Adrenal gland (tissue), 12 donors: ENCODE measurements around the gene MYO1E. TPM values are rescaled to one million over a fixed set of nuclear protein-coding genes. Genes with fewer than 3 reads are reported as not detected.

Experiments
- DNase-seq, 7 donors: peaks; one replicate each; pipeline ENCODE4 v3.0.0-alpha.2; 2019 to 2020
- H3K27ac ChIP-seq, 5 donors: fragments of 200-600 bp; sonication (generic) in 4 of 5; 1 replicate in 3 of 5; 2 replicates in 2 of 5; pipeline versions ENCODE4 v1.5.1 to v1.8.0; 2016 to 2020; ENCODE audit warnings: mild to moderate bottlenecking in 1 of 5
- H3K27me3 ChIP-seq: fragments of 200-600 bp; 2 replicates; pipeline ENCODE4 v1.8.0; 2021
- H3K36me3 ChIP-seq, 2 donors: fragments of 200-600 bp; replicated peaks in 1 of 2; 1 replicate in 1 of 2; 2 replicates in 1 of 2; pipeline versions ENCODE4 v1.5.1 to v1.8.0; 2018 to 2022
- H3K4me1 ChIP-seq, 2 donors: fragments of 200-600 bp; replicated peaks in 1 of 2; 1 replicate in 1 of 2; 2 replicates in 1 of 2; pipeline versions ENCODE4 v1.5.1 to v1.8.0; 2018 to 2021
- H3K4me3 ChIP-seq, 4 donors: fragments of 200-600 bp; sonication (generic) in 3 of 4; one replicate each; pipeline ENCODE4 v1.5.1; 2016 to 2018
- H3K9me3 ChIP-seq, 3 donors: fragments of 200-600 bp; sonication (generic) in 1 of 3; replicated peaks in 1 of 3; 1 replicate in 2 of 3; 2 replicates in 1 of 3; pipeline versions ENCODE4 v1.5.1 to v1.8.0; 2016 to 2021
- CTCF ChIP-seq, 6 experiments: fragments of 450-650 bp in 4 of 6; fragments of 200-600 bp in 2 of 6; sonication (generic) in 1 of 6; IDR thresholded peaks; 1 replicate in 5 of 6; 2 replicates in 1 of 6; pipeline versions ENCODE4 v1.5.1 to v1.8.0; 2016 to 2021; ENCODE audit warnings: antibody characterized with exemption in 6 of 6, mild to moderate bottlenecking in 2 of 6, moderate library complexity in 1 of 6
- POLR2A ChIP-seq, 2 donors: fragments of 450-650 bp; IDR thresholded peaks; one replicate each; pipeline ENCODE4 v1.6.1; 2017; ENCODE audit warnings: antibody characterized with exemption in 2 of 2, mild to moderate bottlenecking in 2 of 2, moderate library complexity in 1 of 2
- WGBS, 4 donors: extraction: QIAGEN DNeasy Blood & Tissue Kit in 2 of 4; methylation state at CpG; one replicate each; pipeline versions ENCODE4 v1.1.5 to v1.1.7; 2013 to 2017; 5-methylcytosine and 5-hydroxymethylcytosine counted together
- intact Hi-C, 2 donors: fragments of 100-400 bp; cut with DNase I; formaldehyde crosslinking; loops; one replicate each; pipeline versions ENCODE4 v1.14.1 to v1.15.0; 2022 to 2023
- polyA plus RNA-seq, 3 donors: library from polyadenylated mRNA; stranded (reverse); fragments of 200-250 nt in 2 of 3; fragments of 350-450 nt in 1 of 3; fragmentation: Illumina TruSeq in 1 of 3; extraction: RNeasy Lipid Tissue Mini Kit (QIAGEN cat#74804) in 1 of 3; gene quantifications; one replicate each; pipeline ENCODE4 v1.2.3, GENCODE V29; 2013 to 2014
- total RNA-seq, 9 donors: library from RNA; depleted of rRNA in 4 of 9; stranded (reverse); fragments of >200 nt in 4 of 9; fragments of 120-200 nt in 1 of 9; fragmentation: NEBNext Ultra II Directional in 1 of 9; extraction: Animal tissue kit (Norgen Biotek cat#: 25700) in 1 of 9; gene quantifications; one replicate each; pipeline versions ENCODE4 v1.1.0 to v1.2.4, GENCODE V29; 2013 to 2023
- donor health status: healthy with polysubstance abuse.
- donor health status: Bipolar disorder and iron deficiency.
- donor health status: DM: yes; HTN: yes; CAD: no.
- donor health status: DM: no; HTN: no; CAD: no.
- donor health status: DM: no; HTN: no; CAD: no.
- donor health status: DM: yes; HTN: yes; CAD: no.

Gene MYO1E
- total and polyA plus RNA-seq, 12 donors: 11.9 to 50.8 (median 26.0) TPM

GRCh38 chr15:59400103-59400813 is 27.6 kb upstream of the MYO1E start:
- TF ChIP-seq POLR2A (IDR thresholded peaks at IDR 0.05) (no peak), CTCF (IDR thresholded peaks at IDR 0.05) (no peak)
- intact Hi-C loops: no loop called here
- Histone ChIP-seq H3K27ac (no peak overlapping the region), H3K4me3 (no peak overlapping the region), H3K9me3 (no peaks in the 10 kb centered on the region), H3K36me3 (no peaks in the 10 kb centered on the region), H3K4me1 (no peaks in the 10 kb centered on the region), H3K27me3 (no peaks in the 10 kb centered on the region)
- WGBS, 4 donors: 76 to 84% (median 80%) methylated on average over 13 of the region's 13 CpGs
- no peak for DNase-seq

- Histone ChIP-seq H3K27me3 (no peaks in the 10 kb centered on the region), H3K4me3 (no peak overlapping the region), H3K27ac (no peak overlapping the region), H3K4me1 (no peaks in the 10 kb centered on the region), H3K9me3 (no peaks in the 10 kb centered on the region), H3K36me3 (no peaks in the 10 kb centered on the region)
- intact Hi-C loops: no loop called here
- WGBS, 4 donors: 73 to 78% (median 76%) methylated on average over 6 to 7 of the region's 7 CpGs
- TF ChIP-seq CTCF (IDR thresholded peaks at IDR 0.05) (no peak), POLR2A (IDR thresholded peaks at IDR 0.05) (no peak)
- DNase-seq: peak in 2 of 7 donors; percentile 11 to 16
Measured at GRCh38 chr15:59399465-59400102, 26.9 kb upstream of the MYO1E start.

GRCh38 chr15:59398220-59398619 is 25.5 kb upstream of the MYO1E start:
- 71 to 88% (median 84%) methylated on average over 1 of the region's 1 CpG for WGBS, 4 donors
- Histone ChIP-seq H3K27me3 (no peaks in the 10 kb centered on the region), H3K36me3 (no peaks in the 10 kb centered on the region), H3K4me3 (no peak overlapping the region), H3K4me1 (no peaks in the 10 kb centered on the region), H3K9me3 (no peaks in the 10 kb centered on the region), H3K27ac (no peak overlapping the region)
- intact Hi-C loops: no loop called here
- no peak for TF ChIP-seq POLR2A (IDR thresholded peaks at IDR 0.05)
- TF ChIP-seq CTCF (IDR thresholded peaks at IDR 0.05): no peak
- DNase-seq: no peak

GRCh38 chr15:59396679-59397078 is 24.0 kb upstream of the MYO1E start:
- WGBS, 4 donors: 43 to 56% (median 50%) methylated on average over 3 of the region's 3 CpGs
- TF ChIP-seq CTCF (IDR thresholded peaks at IDR 0.05) (no peak), POLR2A (IDR thresholded peaks at IDR 0.05) (no peak)
- no peak overlapping the region for H3K4me3 ChIP-seq

More at GRCh38 chr15:59396679-59397078, 24.0 kb upstream of the MYO1E start:
- DNase-seq: no peak
- Histone ChIP-seq H3K27me3 (no peaks in the 10 kb centered on the region), H3K27ac (no peak overlapping the region), H3K9me3 (no peaks in the 10 kb centered on the region), H3K36me3 (no peaks in the 10 kb centered on the region), H3K4me1 (no peaks in the 10 kb centered on the region)
- intact Hi-C loops: no loop called here
